GM18507 (cell line): ENCODE measurements around the gene CCNE1.

Experiments used
- DNase-seq: peaks from one replicate; pipeline ENCODE4 v3.0.0; 2011; ENCODE audit warnings: low read depth; ENCODE audit not compliant: insufficient read length; ENCODE audit errors: extremely low spot score
- FAIRE-seq: peaks from 2 replicates; lab custom pipeline; 2011; peaks lifted over from hg19 to GRCh38; lab: Jason Lieb, UNC

Gene CCNE1

GRCh38 chr19:29811125-29812079 is at the start of gene CCNE1:
Gene CCNE1 (plus strand): TSS chr19:29811991. CDS start chr19:29812556, 565 bp downstream.
- FAIRE-seq = peak; percentile 84
- peak; percentile 91 for DNase-seq

GRCh38 chr19:29763196-29763595 is 48.6 kb upstream of the CCNE1 start:
- DNase-seq (no peak), FAIRE-seq (no peak)

GRCh38 chr19:29764361-29764760 is 47.4 kb upstream of the CCNE1 start:
- DNase-seq (no peak), FAIRE-seq (no peak)

- FAIRE-seq (no peak), DNase-seq (no peak)
These were observed 45.7 kb upstream of the CCNE1 start for GRCh38 chr19:29766100-29766499.

- FAIRE-seq (no peak), DNase-seq (no peak)
These were observed 44.6 kb upstream of the CCNE1 start for GRCh38 chr19:29767039-29767735.

DNA sequence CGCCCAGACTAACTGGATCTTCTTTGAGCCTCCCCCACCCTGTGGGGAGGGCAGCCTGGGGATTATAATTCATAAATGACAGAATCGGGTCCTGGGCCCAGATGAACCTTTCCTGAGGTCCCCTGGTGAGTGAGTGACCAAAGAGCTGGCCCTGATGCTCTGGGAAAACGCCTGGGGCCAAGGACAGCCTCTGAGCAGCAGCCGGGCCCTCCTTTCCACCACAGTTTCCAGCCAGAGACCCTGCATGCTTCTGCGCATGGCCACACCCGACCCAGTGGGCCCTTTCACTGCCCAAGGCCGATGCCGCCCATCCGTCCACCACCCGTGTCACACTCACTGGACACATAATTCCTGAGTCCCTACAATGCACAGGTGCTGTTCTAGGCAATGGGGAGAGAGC is 43.6 kb upstream of the CCNE1 start:
- FAIRE-seq (no peak), DNase-seq (no peak)

DNA sequence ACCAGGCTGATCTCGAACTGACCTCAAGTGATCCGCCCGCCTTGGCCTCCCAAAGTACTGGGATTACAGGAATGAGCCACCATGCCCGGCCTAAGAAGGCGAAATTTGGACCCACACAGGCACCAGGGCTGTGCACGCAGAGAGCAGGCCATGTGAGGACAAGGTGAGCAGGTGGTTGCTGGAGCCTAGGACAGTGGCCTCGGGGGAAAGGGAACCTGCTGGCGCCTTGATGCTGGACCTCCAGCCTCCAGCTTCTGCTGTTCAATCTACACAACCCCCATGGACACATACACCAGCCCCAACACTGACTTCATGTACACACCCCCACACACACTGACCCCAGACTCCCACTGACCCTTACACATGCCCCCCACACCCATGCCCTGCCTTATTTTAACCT is 41.8 kb upstream of the CCNE1 start:
- DNase-seq (no peak), FAIRE-seq (no peak)

DNA sequence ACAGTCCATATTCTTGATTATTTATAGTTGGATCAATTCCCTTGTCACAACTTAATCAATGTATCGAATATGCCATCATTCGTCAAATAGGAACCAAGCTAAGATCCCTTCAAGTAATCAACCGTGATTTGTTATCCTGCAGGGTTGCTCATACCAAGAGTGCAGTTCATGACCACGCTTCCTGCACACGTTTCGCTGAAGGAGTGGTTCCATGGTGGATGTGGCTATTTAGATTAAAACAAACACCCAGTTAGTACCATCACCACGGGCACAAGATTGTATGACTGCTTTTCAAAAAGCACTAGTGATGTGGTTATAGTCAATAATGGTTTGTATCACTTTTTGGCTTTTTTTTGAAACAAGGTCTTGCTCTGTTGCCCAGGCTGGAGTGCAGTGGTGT is 41.1 kb upstream of the CCNE1 start:
- DNase-seq (no peak), FAIRE-seq (peak; percentile 48)

DNA sequence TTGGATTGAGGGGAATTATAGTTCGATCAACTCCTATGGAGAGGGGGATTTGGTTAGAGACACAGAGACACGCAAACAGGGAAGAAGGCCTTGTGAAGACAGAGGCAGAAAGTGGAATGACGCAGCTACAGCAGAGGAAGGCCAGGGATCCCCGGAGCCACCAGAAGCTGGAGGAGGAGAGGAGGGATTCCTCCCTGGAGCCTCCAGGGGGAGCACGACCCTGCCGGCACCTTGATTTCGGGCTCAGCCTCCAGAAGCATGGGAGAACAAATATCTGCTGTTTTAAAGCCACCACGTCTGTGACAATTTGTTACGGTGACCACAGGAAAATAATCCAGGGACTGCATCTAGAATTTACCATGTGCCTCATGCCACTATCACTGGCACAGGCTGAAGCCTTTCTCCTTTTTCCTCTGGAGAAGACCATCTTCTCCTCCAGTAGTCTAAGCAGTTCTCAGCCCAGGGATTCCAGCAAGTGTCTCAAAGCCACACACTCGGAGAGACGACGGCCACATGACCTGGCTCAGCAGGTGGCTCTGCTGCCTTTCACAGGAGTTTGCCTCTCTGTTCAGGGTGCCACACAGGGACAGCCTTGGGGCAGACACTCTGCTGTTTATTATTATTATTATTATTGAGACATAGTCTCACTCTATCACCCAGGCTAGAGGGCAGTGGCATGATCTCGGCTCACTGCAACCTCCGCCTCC is 39.9 kb upstream of the CCNE1 start:
- FAIRE-seq = peak; percentile 41
- no peak for DNase-seq

- FAIRE-seq (no peak), DNase-seq (no peak)
These were observed 39.1 kb upstream of the CCNE1 start for GRCh38 chr19:29772696-29773095.

GRCh38 chr19:29773141-29773540 is 38.6 kb upstream of the CCNE1 start:
- no peak for DNase-seq
- no peak for FAIRE-seq

- FAIRE-seq = no peak
These were observed 37.7 kb upstream of the CCNE1 start for GRCh38 chr19:29774126-29774525.

GRCh38 chr19:29777781-29778309 is 33.9 kb upstream of the CCNE1 start:
- FAIRE-seq (no peak), DNase-seq (no peak)

More at GRCh38 chr19:29774126-29774525, 37.7 kb upstream of the CCNE1 start:
- no peak for DNase-seq

GRCh38 chr19:29779921-29780320 is 31.9 kb upstream of the CCNE1 start:
- no peak for FAIRE-seq

DNA sequence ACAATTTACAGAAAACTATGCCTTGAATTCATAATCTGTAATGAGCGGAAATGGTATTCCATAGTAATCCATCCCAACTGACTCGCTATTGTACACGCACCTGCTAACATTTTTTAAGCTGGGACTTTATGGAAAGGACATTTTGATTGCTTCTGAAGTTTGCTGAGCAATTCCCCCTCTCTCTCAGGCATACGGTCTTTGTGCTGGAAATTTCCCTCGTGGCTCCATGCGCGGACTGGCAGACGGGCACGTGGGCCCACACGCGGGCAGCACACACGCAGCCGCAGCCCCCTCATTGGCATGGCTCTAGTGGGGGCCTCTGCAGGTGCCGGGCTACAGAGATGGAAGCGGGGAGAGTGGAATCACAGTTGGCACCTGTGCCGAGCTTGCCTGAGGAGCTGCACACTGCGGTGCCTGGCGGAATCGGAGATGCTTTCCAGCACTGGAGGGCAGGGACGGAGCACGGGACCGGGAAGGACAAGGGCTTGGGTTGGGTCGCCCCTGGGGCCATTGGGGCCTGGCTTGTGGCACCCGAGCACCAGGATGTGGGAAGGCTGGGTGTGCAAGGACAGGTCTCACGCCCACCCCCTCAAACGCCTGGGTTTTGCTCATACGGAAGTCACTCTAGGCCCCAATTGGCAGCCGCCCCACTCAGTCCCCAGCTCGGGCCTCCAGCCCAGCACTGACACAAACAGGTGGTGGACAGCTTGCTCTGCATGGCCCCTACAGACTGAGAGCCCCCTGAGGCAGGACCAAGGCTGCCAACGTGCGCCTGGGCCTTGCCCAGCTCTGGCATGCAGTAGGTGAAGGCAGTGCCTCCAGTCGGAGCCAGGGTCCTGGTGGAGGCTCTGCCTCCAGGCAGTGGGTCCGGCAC is 30.2 kb upstream of the CCNE1 start:
- no peak for DNase-seq
- no peak for FAIRE-seq

More at GRCh38 chr19:29779921-29780320, 31.9 kb upstream of the CCNE1 start:
- DNase-seq = no peak

DNA sequence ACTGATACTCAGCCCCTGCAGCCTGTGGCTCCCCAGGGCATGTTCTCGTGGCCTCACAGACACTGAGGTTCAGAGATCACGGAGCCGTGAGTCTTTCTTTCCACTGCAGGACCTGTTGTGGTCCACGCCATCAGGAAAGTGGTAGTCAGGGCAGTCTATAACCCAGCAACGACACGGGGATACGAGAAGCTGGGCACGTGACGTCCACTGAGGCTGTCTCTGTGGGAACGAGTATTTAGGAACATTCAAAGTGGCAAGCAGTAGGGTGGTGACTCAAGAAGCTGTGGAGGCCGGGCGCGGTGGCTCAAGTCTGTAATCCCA is 29.6 kb upstream of the CCNE1 start:
- FAIRE-seq (no peak), DNase-seq (no peak)

- no peak for FAIRE-seq
These were observed 28.1 kb upstream of the CCNE1 start for GRCh38 chr19:29783627-29784190.

GRCh38 chr19:29784598-29785223 is 27.1 kb upstream of the CCNE1 start:
- no peak for FAIRE-seq

More at GRCh38 chr19:29783627-29784190, 28.1 kb upstream of the CCNE1 start:
- no peak for DNase-seq

More at GRCh38 chr19:29784598-29785223, 27.1 kb upstream of the CCNE1 start:
- no peak for DNase-seq
